Lower leg skin (tissue), 4 donors: ENCODE results near the gene MYO3A. TPM values are rescaled to one million over a fixed set of nuclear protein-coding genes. Genes with fewer than 3 reads are reported as not detected.
"Not testable (repeated sequence)": the region's sequence is repeated elsewhere in the genome, so short reads cannot be mapped to it uniquely, and the experiment has no call there.

ENCODE experiments used
- DNase-seq, 2 donors: peaks; one replicate each; pipeline ENCODE4 v3.0.0-alpha.2; 2019; ENCODE audit warnings: low spot score in 2 of 2
- H3K4me3 ChIP-seq: fragments of 200-600 bp; sonication (generic); 2 replicates; pipeline ENCODE4 v1.5.1; 2017; ENCODE audit warnings: mild to moderate bottlenecking, low read depth; ENCODE audit not compliant: poor library complexity, severe bottlenecking
- CTCF ChIP-seq, 3 donors: fragments of 450-650 bp; IDR thresholded peaks; one replicate each; pipeline ENCODE4 v1.5.1; 2016; ENCODE audit warnings: antibody characterized with exemption in 3 of 3, mild to moderate bottlenecking in 3 of 3, moderate library complexity in 2 of 3
- POLR2A ChIP-seq, 2 donors: fragments of 450-650 bp; IDR thresholded peaks; one replicate each; pipeline ENCODE4 v1.6.1; 2016 to 2017; ENCODE audit warnings: antibody characterized with exemption in 2 of 2, mild to moderate bottlenecking in 1 of 2, moderate library complexity in 1 of 2
- WGBS, 2 donors: methylation state at CpG; one replicate each; pipeline ENCODE4 v1.1.5; 2018; 5-methylcytosine and 5-hydroxymethylcytosine counted together
- intact Hi-C: fragments of 100-400 bp; cut with DNase I; formaldehyde crosslinking; loops from one replicate; pipeline ENCODE4 v1.15.0; 2023; ENCODE audit warnings: low total_unique reads
- total RNA-seq, 4 donors: library from RNA; depleted of rRNA; stranded (reverse); fragments of >200 nt; gene quantifications; one replicate each; pipeline ENCODE4 v1.1.0, GENCODE V29; 2016

The MYO3A gene
- total RNA-seq, 4 donors from 2014 or later, result 2.0 to 7.6 (median 3.1) TPM

GRCh38 chr10:26046073-26046700 is 112.2 kb downstream of the MYO3A start:
- 68 to 79% methylated on average over 7 of the region's 7 CpGs for WGBS, 2 donors
- TF ChIP-seq POLR2A (IDR thresholded peaks at IDR 0.05), result no peak
- DNase-seq, result no peak
- intact Hi-C loops, result no loop called here
- no peak overlapping the region for H3K4me3 ChIP-seq

DNA sequence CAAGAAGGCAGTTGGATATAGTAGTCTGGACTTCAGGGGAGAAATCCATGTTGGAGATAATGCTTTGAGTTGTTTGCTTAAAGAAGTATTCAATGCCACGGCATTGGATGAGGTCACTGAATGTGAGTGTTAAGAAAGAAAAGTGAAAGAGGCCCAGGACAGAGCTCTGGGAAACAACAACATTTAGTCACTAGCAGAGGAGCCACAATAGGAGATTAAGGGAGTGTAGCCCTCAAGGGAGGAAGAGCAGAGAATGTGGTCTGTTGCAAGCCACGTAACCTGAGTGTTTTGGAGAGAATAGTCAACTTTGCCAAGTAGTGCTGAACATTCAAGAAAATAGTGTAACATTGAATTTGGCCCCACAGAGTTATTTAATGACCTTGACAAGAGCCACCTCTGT is 114.7 kb downstream of the MYO3A start:
- intact Hi-C loops, result no loop called here
- H3K4me3 ChIP-seq, result no peak overlapping the region
- no peak for TF ChIP-seq POLR2A (IDR thresholded peaks at IDR 0.05)
- WGBS, 2 donors, result 69 to 76% methylated on average over 2 of the region's 2 CpGs
- DNase-seq, result no peak

DNA sequence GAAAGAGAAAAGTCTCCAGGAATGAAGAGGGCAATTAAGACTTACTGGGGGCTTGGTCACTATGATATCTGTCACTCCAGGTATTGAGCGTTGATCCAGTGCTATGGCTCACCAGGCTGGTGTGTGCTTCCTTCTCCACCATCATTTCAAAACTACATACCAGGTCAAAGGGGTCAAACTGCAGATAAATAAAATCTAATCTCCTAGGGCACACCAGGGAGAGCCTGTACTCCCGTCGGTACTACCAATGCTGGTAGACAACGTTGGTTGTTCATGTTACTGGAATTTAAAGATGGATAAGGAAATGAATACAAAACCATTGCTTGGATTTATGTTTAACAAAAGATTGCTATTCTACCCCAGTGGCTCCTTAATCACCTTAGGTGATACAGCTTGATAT is 118.3 kb downstream of the MYO3A start:
- no peak for TF ChIP-seq CTCF (IDR thresholded peaks at IDR 0.05)
- 77 to 79% methylated on average over 4 of the region's 4 CpGs for WGBS, 2 donors
- intact Hi-C loops, result no loop called here
- no peak for DNase-seq
- no peak overlapping the region for H3K4me3 ChIP-seq

DNA sequence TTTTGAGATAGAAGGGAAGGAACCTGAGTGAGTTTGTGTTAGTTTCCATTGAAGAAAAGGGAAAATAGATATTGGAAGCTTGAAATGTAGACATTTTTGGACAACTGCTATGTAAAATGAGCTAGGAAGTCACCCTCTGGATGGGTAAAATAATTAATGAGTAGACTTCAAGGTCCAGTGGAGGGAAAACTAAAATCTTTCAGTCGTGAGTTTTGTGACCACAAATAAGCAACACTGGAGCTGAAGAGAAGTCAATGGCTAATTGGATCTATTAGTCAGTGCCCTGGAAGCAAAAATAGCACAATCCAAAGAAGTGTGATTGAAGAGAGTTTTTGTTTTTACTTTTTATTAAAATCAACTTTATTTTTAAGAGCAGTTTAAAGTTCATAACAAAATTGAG is 123.4 kb downstream of the MYO3A start:
- no peak for TF ChIP-seq CTCF (IDR thresholded peaks at IDR 0.05)
- no peak for TF ChIP-seq POLR2A (IDR thresholded peaks at IDR 0.05)
- no peak for DNase-seq
- intact Hi-C loops, result no loop called here
- no peak overlapping the region for H3K4me3 ChIP-seq
- 80 to 89% methylated on average over 1 of the region's 1 CpG for WGBS, 2 donors

DNA sequence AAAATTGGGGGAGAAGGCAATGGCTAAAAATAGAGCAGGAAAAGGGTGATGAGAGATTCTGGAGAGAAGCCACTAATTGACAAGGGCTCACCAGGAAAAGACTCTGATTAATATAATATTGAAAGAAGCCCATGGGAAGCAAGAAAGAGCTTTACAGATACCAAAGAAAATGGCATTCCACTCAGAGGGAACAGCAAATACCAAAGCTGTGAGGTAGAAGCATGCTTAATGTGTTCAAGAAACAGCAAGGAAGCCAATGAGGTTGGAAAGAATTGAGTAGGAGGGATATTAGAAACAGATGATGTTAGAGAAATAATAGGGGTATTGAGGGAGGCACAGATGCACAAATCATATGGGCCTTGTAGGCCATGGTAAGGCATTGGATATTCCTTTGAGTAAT is 130.1 kb downstream of the MYO3A start:
- intact Hi-C loops, result no loop called here
- TF ChIP-seq CTCF (IDR thresholded peaks at IDR 0.05) (no peak), POLR2A (IDR thresholded peaks at IDR 0.05) (no peak)

DNA sequence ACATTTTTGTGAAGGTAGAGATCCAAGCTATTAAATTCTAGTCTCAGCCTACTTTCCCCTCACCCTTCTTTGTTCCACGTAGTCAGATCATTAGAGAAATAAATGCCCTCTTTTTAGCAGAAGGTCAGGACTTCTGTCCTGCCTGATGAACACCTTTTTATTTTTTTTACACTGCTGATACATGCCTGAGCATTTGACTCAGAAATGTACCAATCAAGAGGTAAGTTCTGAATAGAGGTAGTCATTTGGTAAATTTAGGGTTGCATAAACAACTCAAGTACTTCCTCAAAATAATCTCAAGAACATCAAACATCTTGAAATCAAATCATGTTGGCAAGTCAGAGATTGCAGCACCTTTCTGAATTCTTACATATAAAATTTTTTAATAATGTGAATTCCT is 133.7 kb downstream of the MYO3A start:
- intact Hi-C loops, result no loop called here
- WGBS, 2 donors, result 61 to 66% methylated on average over 1 of the region's 1 CpG
- DNase-seq, result no peak
- H3K4me3 ChIP-seq, result no peak overlapping the region
- no peak for TF ChIP-seq CTCF (IDR thresholded peaks at IDR 0.05)
- TF ChIP-seq POLR2A (IDR thresholded peaks at IDR 0.05), result no peak

More for the DNA sequence above, 130.1 kb downstream of the MYO3A start:
- H3K4me3 ChIP-seq, result no peak overlapping the region
- DNase-seq, result no peak

GRCh38 chr10:26080971-26081370 is 146.9 kb downstream of the MYO3A start:
- intact Hi-C loops, H3K4me3 ChIP-seq, DNase-seq: not testable (repeated sequence)
- WGBS, 2 donors, result 48 to 86% methylated on average over 6 to 7 of the region's 7 CpGs
